ENCODE data around the gene PYCARD. TPM values are rescaled to one million over a fixed set of nuclear protein-coding genes. Genes with fewer than 3 reads are reported as not detected.

The PYCARD gene
- total RNA-seq, 6 donors from 2014 or later: 44.0 to 103 (median 83.7) TPM

DNA sequence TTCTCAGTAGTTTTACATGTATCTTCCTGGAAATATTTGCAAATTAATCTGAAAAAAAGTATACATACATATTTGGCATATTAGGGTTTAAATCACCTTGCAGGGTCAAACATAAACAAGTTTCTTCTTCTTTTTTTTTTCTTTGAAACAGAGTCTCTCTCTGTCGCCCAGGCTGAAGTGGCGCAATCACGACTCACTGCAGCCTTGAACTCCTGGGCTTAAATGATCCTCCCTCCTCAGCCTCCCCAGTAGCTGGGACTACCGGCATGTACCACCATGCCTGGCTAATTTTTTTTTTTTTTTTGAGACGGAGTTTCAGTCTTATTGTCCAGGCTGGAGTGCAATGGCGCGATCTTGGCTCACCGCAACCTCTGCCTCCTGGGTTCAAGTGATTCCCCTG, 35.2 kb downstream of the PYCARD start:
- H3K9me3 ChIP-seq: no peaks in the 10 kb centered on the region
- no peaks in the 10 kb centered on the region for H3K27me3 ChIP-seq
- H3K36me3 ChIP-seq: no peaks in the 10 kb centered on the region
- peaks cover 0 to 5% (median 0%) of the 10 kb centered on the region in 4 donors for H3K4me1 ChIP-seq
- DNase-seq (no peak), ATAC-seq (ENCODE audit: low FRiP score in 2 of 2) (no peak)
- no peak overlapping the region for H3K27ac ChIP-seq
- 83 to 86% methylated on average over 8 of the region's 8 CpGs for WGBS, 2 donors
- H3K4me3 ChIP-seq: no peak overlapping the region
- TF ChIP-seq POLR2AphosphoS5 (IDR thresholded peaks at IDR 0.05) (no peak), EP300 (IDR thresholded peaks at IDR 0.05) (no peak), POLR2A (IDR thresholded peaks at IDR 0.05) (no peak)
- TF ChIP-seq, protein P1, sequence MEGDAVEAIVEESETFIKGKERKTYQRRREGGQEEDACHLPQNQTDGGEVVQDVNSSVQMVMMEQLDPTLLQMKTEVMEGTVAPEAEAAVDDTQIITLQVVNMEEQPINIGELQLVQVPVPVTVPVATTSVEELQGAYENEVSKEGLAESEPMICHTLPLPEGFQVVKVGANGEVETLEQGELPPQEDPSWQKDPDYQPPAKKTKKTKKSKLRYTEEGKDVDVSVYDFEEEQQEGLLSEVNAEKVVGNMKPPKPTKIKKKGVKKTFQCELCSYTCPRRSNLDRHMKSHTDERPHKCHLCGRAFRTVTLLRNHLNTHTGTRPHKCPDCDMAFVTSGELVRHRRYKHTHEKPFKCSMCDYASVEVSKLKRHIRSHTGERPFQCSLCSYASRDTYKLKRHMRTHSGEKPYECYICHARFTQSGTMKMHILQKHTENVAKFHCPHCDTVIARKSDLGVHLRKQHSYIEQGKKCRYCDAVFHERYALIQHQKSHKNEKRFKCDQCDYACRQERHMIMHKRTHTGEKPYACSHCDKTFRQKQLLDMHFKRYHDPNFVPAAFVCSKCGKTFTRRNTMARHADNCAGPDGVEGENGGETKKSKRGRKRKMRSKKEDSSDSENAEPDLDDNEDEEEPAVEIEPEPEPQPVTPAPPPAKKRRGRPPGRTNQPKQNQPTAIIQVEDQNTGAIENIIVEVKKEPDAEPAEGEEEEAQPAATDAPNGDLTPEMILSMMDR (IDR thresholded peaks at IDR 0.05): no peak

- 28 to 31% methylated on average over 8 of the region's 8 CpGs for WGBS, 2 donors
- Histone ChIP-seq H3K9me3 (no peaks in the 10 kb centered on the region), H3K36me3 (no peaks in the 10 kb centered on the region), H3K27me3 (no peaks in the 10 kb centered on the region), H3K27ac (no peak overlapping the region), H3K4me3 (no peak overlapping the region), H3K4me1 (peaks cover 0 to 5% (median 1%) of the 10 kb centered on the region in 4 donors)
- TF ChIP-seq EP300 (IDR thresholded peaks at IDR 0.05) (no peak), POLR2AphosphoS5 (IDR thresholded peaks at IDR 0.05) (no peak)
- ATAC-seq (ENCODE audit: low FRiP score in 2 of 2) (peak; percentile 55 to 73), DNase-seq (peak in 1 of 2 donors; percentile 62)
Measured at GRCh38 chr16:31157136-31157535, 45.4 kb downstream of the PYCARD start.

Small RNAs within 50 kb of the gene (small RNA-seq; reads per million reads assigned to genes)
- gene AC009088.4 (0 reads per million in 4 donors), gene NDUFA3P6 (0 reads per million in 4 donors)

Other genes with a start within 250 kb of the PYCARD start
- gene SETD1A, start 245.0 kb downstream of the PYCARD start, total RNA-seq: 10 to 100 TPM in 5 of 6 donors, 1 to 10 TPM in 1; 9.1 to 30.4 (median 17.0) TPM
- gene HSD3B7, start 217.6 kb downstream of the PYCARD start, total RNA-seq: 10 to 100 TPM; 10.5 to 38.8 (median 21.3) TPM
- 1 to 10 TPM in 2 of 6 donors, under 1 TPM in 4; 0.30 to 2.1 (median 0.51) TPM for gene STX1B, start 192.1 kb downstream of the PYCARD start, total RNA-seq
- gene STX4, start 169.2 kb downstream of the PYCARD start, total RNA-seq: 100 to 1,000 TPM in 3 of 6 donors, 10 to 100 TPM in 3; 44.8 to 168 (median 96.3) TPM
- gene ZNF668, start 128.5 kb downstream of the PYCARD start, total RNA-seq: 10 to 100 TPM in 4 of 6 donors, 1 to 10 TPM in 2; 8.4 to 21.0 (median 11.4) TPM
- 10 to 100 TPM; 16.7 to 40.9 (median 23.2) TPM for gene ZNF646, start 128.3 kb downstream of the PYCARD start, total RNA-seq
- 1 to 10 TPM in 5 of 6 donors, under 1 TPM in 1; 0.91 to 8.4 (median 3.0) TPM for gene PRSS53, start 113.8 kb downstream of the PYCARD start, total RNA-seq
- 100 to 1,000 TPM in 1 of 6 donors, 10 to 100 TPM in 5; 37.7 to 105 (median 61.4) TPM for gene VKORC1, start 108.0 kb downstream of the PYCARD start, total RNA-seq
- 10 to 100 TPM; 23.2 to 64.4 (median 39.3) TPM for gene BCKDK, start 94.4 kb downstream of the PYCARD start, total RNA-seq
- 100 to 1,000 TPM in 1 of 6 donors, 10 to 100 TPM in 5; 73.9 to 144 (median 83.6) TPM for gene KAT8, start 85.1 kb downstream of the PYCARD start, total RNA-seq
- gene PRSS8, start 67.0 kb downstream of the PYCARD start, total RNA-seq: 100 to 1,000 TPM in 3 of 6 donors, 10 to 100 TPM in 3; 59.7 to 155 (median 109) TPM
- gene PRSS36, start 52.7 kb downstream of the PYCARD start, total RNA-seq: 10 to 100 TPM in 2 of 6 donors, 1 to 10 TPM in 4; 1.4 to 61.8 (median 5.6) TPM
- gene FUS, start 22.6 kb downstream of the PYCARD start, total RNA-seq: 100 to 1,000 TPM in 3 of 6 donors, 10 to 100 TPM in 3; 65.7 to 258 (median 145) TPM
- under 1 TPM in 1 of 6 donors, not detected in 5; 0.27 TPM for gene TRIM72, start 11.4 kb upstream of the PYCARD start, total RNA-seq
- gene PYDC1, start 14.4 kb upstream of the PYCARD start, total RNA-seq: not detected
- 10 to 100 TPM; 12.3 to 65.2 (median 40.9) TPM for gene ITGAM, start 57.2 kb upstream of the PYCARD start, total RNA-seq
- 100 to 1,000 TPM in 4 of 6 donors, 10 to 100 TPM in 2; 24.0 to 318 (median 134) TPM for gene ITGAX, start 152.4 kb upstream of the PYCARD start, total RNA-seq
- gene ITGAD, start 190.6 kb upstream of the PYCARD start, total RNA-seq: under 1 TPM in 3 of 6 donors, not detected in 3; 0.15 to 0.69 (median 0.52) TPM
- gene COX6A2, start 225.6 kb upstream of the PYCARD start, total RNA-seq: not detected
- 1 to 10 TPM in 1 of 6 donors, under 1 TPM in 4, not detected in 1; 0.30 to 1.0 (median 0.77) TPM for gene ZNF843, start 240.0 kb upstream of the PYCARD start, total RNA-seq